NCI-H2081 (cell line): ENCODE results near the gene PHF13.
"Not testable (repeated sequence)": the region's sequence is repeated elsewhere in the genome, so short reads cannot be mapped to it uniquely, and the experiment has no call there.

Source experiments
- DNase-seq, 2 experiments: peaks; one replicate each; lab custom pipeline; 2025; lab: John Stamatoyannopoulos, UW

The PHF13 gene

GRCh38 chr1:6587261-6588005 lies 26.1 kb upstream of the PHF13 start:
- DNase-seq, result peak; percentile 38 to 73

GRCh38 chr1:6588128-6588892 lies 25.2 kb upstream of the PHF13 start:
- no peak for DNase-seq

- DNase-seq, result no peak
Measured at GRCh38 chr1:6588893-6589520, 24.5 kb upstream of the PHF13 start.

GRCh38 chr1:6590046-6590445 lies 23.5 kb upstream of the PHF13 start:
- DNase-seq, result no peak

GRCh38 chr1:6591222-6591621 lies 22.3 kb upstream of the PHF13 start:
- no peak for DNase-seq

- DNase-seq, result no peak
Measured at GRCh38 chr1:6591644-6592043, 21.9 kb upstream of the PHF13 start.

GRCh38 chr1:6592441-6592840 lies 21.1 kb upstream of the PHF13 start:
- DNase-seq, result no peak

- DNase-seq, result no peak
Measured at GRCh38 chr1:6592865-6593593, 20.5 kb upstream of the PHF13 start.

GRCh38 chr1:6593810-6594209 lies 19.7 kb upstream of the PHF13 start:
- DNase-seq, result no peak

GRCh38 chr1:6594977-6595740 lies 18.4 kb upstream of the PHF13 start:
- peak in 1 of 2 experiments; percentile 21 for DNase-seq

GRCh38 chr1:6596351-6596750 lies 17.2 kb upstream of the PHF13 start:
- no peak for DNase-seq

- no peak for DNase-seq
Measured at GRCh38 chr1:6596886-6597776, 16.4 kb upstream of the PHF13 start.

- DNase-seq, result no peak
Measured at GRCh38 chr1:6597777-6598131, 15.8 kb upstream of the PHF13 start.

GRCh38 chr1:6599141-6599975 lies 14.2 kb upstream of the PHF13 start:
- no peak for DNase-seq

- not testable (repeated sequence) for DNase-seq
Measured at GRCh38 chr1:6599991-6600390, 13.5 kb upstream of the PHF13 start.

GRCh38 chr1:6600410-6601048 lies 13.0 kb upstream of the PHF13 start:
- DNase-seq, result no peak

- DNase-seq, result peak in 1 of 2 experiments; percentile 66
Measured at GRCh38 chr1:6601049-6601922, 12.2 kb upstream of the PHF13 start.
